GM23248 (cell line): ENCODE measurements around the gene LIX1L.

Experiments
- EZH2 ChIP-seq: fragments of 200-600 bp; sonication (generic); IDR thresholded peaks from 2 replicates; pipeline ENCODE4 v1.6.1; 2018; ENCODE audit warnings: antibody characterized with exemption, mild to moderate bottlenecking; ENCODE audit not compliant: insufficient read depth, poor library complexity, severe bottlenecking
- EZH2phosphoT487 ChIP-seq: fragments of 200-600 bp; sonication (generic); IDR thresholded peaks from 2 replicates; pipeline ENCODE4 v1.6.1; 2018; ENCODE audit warnings: antibody characterized with exemption, moderate library complexity, mild to moderate bottlenecking, low read depth; ENCODE audit not compliant: insufficient read depth

GRCh38 chr1:145975216-145975615, 17.4 kb upstream of the LIX1L start:
- TF ChIP-seq EZH2: no peak
- TF ChIP-seq EZH2phosphoT487: no peak
